HFF-Myc (cell line): ENCODE measurements around the gene PDCD4.

Source experiments
- DNase-seq: peaks from one replicate; pipeline ENCODE4 v3.0.0-alpha.2; 2011; ENCODE audit warnings: low read depth; ENCODE audit errors: extremely low read depth
- H3K4me3 ChIP-seq: replicated peaks from 2 replicates; pipeline ENCODE4 v1.5.1; 2011; ENCODE audit warnings: low read depth, mild to moderate bottlenecking, control low read depth, low read length
- CTCF ChIP-seq: IDR thresholded peaks from 2 replicates; pipeline ENCODE4 v1.5.1; 2012; ENCODE audit warnings: mild to moderate bottlenecking, low read depth, low read length, control low read depth; ENCODE audit errors: missing control alignments

PDCD4 gene

GRCh38 chr10:110845756-110846620 lies 25.7 kb upstream of the PDCD4 start:
- no peak overlapping the region for H3K4me3 ChIP-seq
- no peak for TF ChIP-seq CTCF
- DNase-seq: no peak

GRCh38 chr10:110847374-110847773 lies 24.4 kb upstream of the PDCD4 start:
- no peak overlapping the region for H3K4me3 ChIP-seq
- no peak for TF ChIP-seq CTCF
- DNase-seq: no peak

- no peak for DNase-seq
- no peak overlapping the region for H3K4me3 ChIP-seq
- TF ChIP-seq CTCF: no peak
Observed at GRCh38 chr10:110848106-110848505, 23.6 kb upstream of the PDCD4 start.

- no peak for DNase-seq
Observed at GRCh38 chr10:110850099-110850498, 21.6 kb upstream of the PDCD4 start.

GRCh38 chr10:110851020-110851612 lies 20.6 kb upstream of the PDCD4 start:
- TF ChIP-seq CTCF: no peak
- DNase-seq: no peak
- H3K4me3 ChIP-seq: no peak overlapping the region

More at GRCh38 chr10:110850099-110850498, 21.6 kb upstream of the PDCD4 start:
- TF ChIP-seq CTCF: no peak
- H3K4me3 ChIP-seq: no peak overlapping the region

- no peak for DNase-seq
- no peak overlapping the region for H3K4me3 ChIP-seq
Observed at GRCh38 chr10:110852255-110852896, 19.4 kb upstream of the PDCD4 start.

More at GRCh38 chr10:110852255-110852896, 19.4 kb upstream of the PDCD4 start:
- TF ChIP-seq CTCF: no peak
